ENCODE results near the gene SLC49A3. TPM values are rescaled to one million over a fixed set of nuclear protein-coding genes. Genes with fewer than 3 reads are reported as not detected.
"Not testable (repeated sequence)": the region's sequence is repeated elsewhere in the genome, so short reads cannot be mapped to it uniquely, and the experiment has no call there.

The SLC49A3 gene
- total and polyA plus RNA-seq, 2 of the 13 experiments (the other 11 are each of a cell fraction or from before 2014, with no cell fraction given) = 0.07 to 0.17 TPM

- no peak for TF ChIP-seq ZNF18 (CRISPR knock-in tag; IDR thresholded peaks at IDR 0.05; ENCODE audit: insufficient replicate concordance)
These were observed 43.5 kb upstream of the SLC49A3 start (continued) for GRCh38 chr4:732486-732885.

GRCh38 chr4:731954-732353 is 43.0 kb upstream of the SLC49A3 start:
- H3K9me3 ChIP-seq (ENCODE audit: low read length); CTCF ChIA-PET (ENCODE audit: low intra/inter-chr PET ratio, low total read pairs); H3K27ac ChIP-seq (ENCODE audit: extremely low read length, insufficient read depth, low read length); FAIRE-seq; H4K20me1 ChIP-seq (ENCODE audit: insufficient read depth, low read length); POLR2A ChIA-PET; H3K27me3 ChIP-seq (ENCODE audit: control insufficient read depth in 1 of 2, insufficient read depth in 2 of 2, low read length in 2 of 2); in situ Hi-C loops (cut with HindIII; ENCODE audit: extremely low pct_ligation_motif_present, low pct_unique_long_range_greater_than_20kb); intact Hi-C loops (cut with micrococcal nuclease; ENCODE audit: unreplicated experiment); H3K4me1 ChIP-seq (ENCODE audit: insufficient read depth, low read length); H3K9ac ChIP-seq (ENCODE audit: insufficient read depth, low read depth, low read length); BruUV-seq (replicated peaks); DNase-seq (ENCODE audit: low spot score); H2AFZ ChIP-seq (ENCODE audit: low read length); H3K4me3 ChIP-seq (replicated peaks in 1 of 3; ENCODE audit: insufficient read depth in 1 of 3, low read depth in 2 of 3, low read length in 3 of 3); H3K4me2 ChIP-seq (ENCODE audit: low read depth, low read length); ATAC-seq: not testable (repeated sequence)
- 92% methylated on average over 5 of the region's 27 CpGs for WGBS (ENCODE audit: low lambda C conversion rate)
- TF ChIP-seq HNRNPK (IDR thresholded peaks at IDR 0.05; ENCODE audit: low read depth, low read length, poor library complexity, severe bottlenecking) (peak; percentile 93), PCBP1 (IDR thresholded peaks at IDR 0.05; ENCODE audit: borderline replicate concordance, low read depth, low read length) (peak; percentile 55; the same call in 1 of the 2 replicates)
- Histone ChIP-seq H3K79me2 (ENCODE audit: insufficient read depth, low read length) (peaks cover 12% of the 10 kb centered on the region), H3K36me3 (replicated peaks in 1 of 2; ENCODE audit: control insufficient read depth in 1 of 2, insufficient read depth in 2 of 2, low read length in 2 of 2) (peaks cover 12 to 44% of the 10 kb centered on the region in 2 experiments)
